HG03108 (cell line): ENCODE data around the gene PCDHA1.

Source experiments
- ATAC-seq: cut with Tn5 transposase; IDR thresholded peaks from one replicate; pipeline ENCODE4 v1.9.1; 2021; ENCODE audit warnings: moderate library complexity; ENCODE audit not compliant: unreplicated experiment

The PCDHA1 gene

GRCh38 chr5:141040093-141040770 is 254.3 kb downstream of the PCDHA1 start:
- ATAC-seq: no peak

GRCh38 chr5:141040771-141041426 is 255.0 kb downstream of the PCDHA1 start:
- peak; percentile 67 for ATAC-seq

GRCh38 chr5:141041427-141041785 is 255.5 kb downstream of the PCDHA1 start:
- ATAC-seq: no peak

- no peak for ATAC-seq
These were observed 256.6 kb downstream of the PCDHA1 start for GRCh38 chr5:141042555-141042954.

- no peak for ATAC-seq
These were observed 264.9 kb downstream of the PCDHA1 start, which contains the start of gene PCDHB1 for GRCh38 chr5:141050622-141051520. Gene PCDHB1, plus strand, starts transcription at chr5:141051374. Its CDS starts 97 bp downstream, at chr5:141051471.

- no peak for ATAC-seq
These were observed 265.6 kb downstream of the PCDHA1 start for GRCh38 chr5:141051521-141051866.
